K562 (cell line): Measurements from ENCODE around the gene OPCML. TPM values are rescaled to one million over a fixed set of nuclear protein-coding genes. Genes with fewer than 3 reads are reported as not detected.

Source experiments
- ATAC-seq: fragments of 200-7000 bp; cut with Tn5 transposase; 3 replicates; pipeline ENCODE4 v1.9.1; 2020; ENCODE audit warnings: moderate library complexity
- BruUV-seq: library from RNA; stranded (reverse); fragments of 400-500 nt; replicated peaks from 2 replicates; lab custom pipeline; 2021; lab: Mats Ljungman, UMichigan
- CTCF ChIA-PET: fragments of 300-600 bp; formaldehyde crosslinking; extraction: SDS; loops from one replicate; lab custom pipeline; 2021; ENCODE audit warnings: low intra/inter-chr PET ratio; lab: Yijun Ruan, JAX
- POLR2A ChIA-PET: fragments of 300-600, 350-650 bp; sonication (Branson Sonifier 250); formaldehyde crosslinking; extraction: SDS; loops from one replicate; lab custom pipeline; 2021; ENCODE audit warnings: antibody characterized with exemption, inconsistent platforms; lab: Yijun Ruan, JAX
- DNase-seq, 4 experiments: peaks; one replicate each; pipeline versions ENCODE4 v3.0.0 to v3.0.0-alpha.2; 2011 to 2018; ENCODE audit warnings: low spot score in 3 of 4, mixed read lengths in 3 of 4; ENCODE audit errors: extremely low read depth in 1 of 4
- FAIRE-seq: peaks from 2 replicates; lab custom pipeline; 2011; peaks lifted over from hg19 to GRCh38; lab: Jason Lieb, UNC
- H2AFZ ChIP-seq: 2 replicates; pipeline ENCODE4 v1.6.0; 2011; ENCODE audit warnings: low read depth, low read length, control low read depth, inconsistent platforms
- H3K27ac ChIP-seq: fragments of 200-600 bp; 3 replicates; pipeline ENCODE4 v1.8.0; 2011; ENCODE audit warnings: low read depth, mild to moderate bottlenecking, control low read depth, inconsistent platforms, low read length, moderate library complexity, mixed read lengths; ENCODE audit errors: extremely low read depth
- H3K27me3 ChIP-seq, 2 experiments: fragments of 300-600 bp in 1 of 2; 2 replicates in 1 of 2; 3 replicates in 1 of 2; pipeline versions ENCODE4 v1.6.0 to v1.8.0; 2011; ENCODE audit warnings: inconsistent platforms in 2 of 2, low read length in 2 of 2, mild to moderate bottlenecking in 1 of 2, mixed read lengths in 1 of 2, moderate library complexity in 1 of 2; ENCODE audit not compliant: control insufficient read depth in 2 of 2, insufficient read depth in 2 of 2
- H3K36me3 ChIP-seq: fragments of 300-600 bp; 3 replicates; pipeline ENCODE4 v1.8.0; 2011; ENCODE audit warnings: mild to moderate bottlenecking, low read length, inconsistent platforms; ENCODE audit not compliant: control insufficient read depth, insufficient read depth
- H3K4me1 ChIP-seq, 2 experiments: fragments of 200-600 bp in 1 of 2; replicated peaks in 1 of 2; 2 replicates in 1 of 2; 3 replicates in 1 of 2; pipeline versions ENCODE4 v1.5.1 to v1.8.0; 2011; ENCODE audit warnings: inconsistent platforms in 2 of 2, low read length in 2 of 2, mild to moderate bottlenecking in 1 of 2, mixed read lengths in 1 of 2, moderate library complexity in 1 of 2; ENCODE audit not compliant: control insufficient read depth in 2 of 2, insufficient read depth in 2 of 2
- H3K4me2 ChIP-seq: 2 replicates; pipeline ENCODE4 v1.6.1; 2011; ENCODE audit warnings: low read length, control low read depth, inconsistent platforms, mixed read lengths; ENCODE audit not compliant: insufficient read depth
- H3K4me3 ChIP-seq: fragments of 200-600 bp; sonication (generic), shearing (Covaris generic); 2 replicates; pipeline ENCODE4 v1.5.1; 2016; ENCODE audit warnings: control low read depth, inconsistent platforms
- H3K79me2 ChIP-seq: fragments of 200-600 bp; 3 replicates; pipeline ENCODE4 v1.8.0; 2011; ENCODE audit warnings: low read length, inconsistent platforms; ENCODE audit not compliant: control insufficient read depth, insufficient read depth
- H3K9ac ChIP-seq, 2 experiments: 2 replicates each; pipeline versions ENCODE4 v1.6.0 to v1.6.1; 2011; ENCODE audit warnings: low read depth in 2 of 2, low read length in 2 of 2, control low read depth in 1 of 2, inconsistent platforms in 1 of 2, mild to moderate bottlenecking in 1 of 2, mixed read lengths in 1 of 2; ENCODE audit not compliant: insufficient read depth in 1 of 2
- H3K9me1 ChIP-seq: one replicate; pipeline ENCODE4 v1.6.0; 2011; ENCODE audit warnings: inconsistent platforms, mild to moderate bottlenecking, low read length, moderate library complexity; ENCODE audit not compliant: control insufficient read depth, insufficient read depth
- H3K9me3 ChIP-seq: replicated peaks from 2 replicates; pipeline ENCODE4 v1.5.1; 2011; ENCODE audit warnings: low read depth, low read length, inconsistent platforms; ENCODE audit not compliant: control insufficient read depth, insufficient read depth
- H4K20me1 ChIP-seq: replicated peaks from 2 replicates; pipeline ENCODE4 v1.6.1; 2011; ENCODE audit warnings: low read length, inconsistent platforms, mixed read lengths; ENCODE audit not compliant: control insufficient read depth, insufficient read depth
- CBFB ChIP-seq: sonication (generic); formaldehyde crosslinking; IDR thresholded peaks from 2 replicates; pipeline ENCODE4 v1.4.0; 2020; ENCODE audit warnings: mild to moderate bottlenecking, missing genetic modification reagents
- ESRRA ChIP-seq: fragments of 450-650 bp; IDR thresholded peaks from 2 replicates; pipeline ENCODE4 v1.6.1; 2014; ENCODE audit warnings: low read depth, mild to moderate bottlenecking, moderate library complexity, borderline replicate concordance
- HNRNPH1 ChIP-seq: fragments of 200-400 bp; formaldehyde crosslinking; optimal IDR thresholded peaks from 2 replicates; pipeline ENCODE3; 2017; ENCODE audit warnings: low read depth, mild to moderate bottlenecking, low read length, moderate library complexity
- POLR2AphosphoS5 ChIP-seq: IDR thresholded peaks from 2 replicates; pipeline ENCODE4 v1.6.1; 2011; ENCODE audit warnings: mild to moderate bottlenecking, low read depth, low read length, moderate library complexity; ENCODE audit not compliant: control insufficient read depth, insufficient read depth
- SMAD1 ChIP-seq: fragments of 150-350 bp; IDR thresholded peaks from 2 replicates; pipeline ENCODE4 v1.6.1; 2014; ENCODE audit warnings: low read length, low read depth; ENCODE audit not compliant: partially characterized antibody
- TAF1 ChIP-seq: IDR thresholded peaks from 2 replicates; pipeline ENCODE4 v1.6.1; 2011; ENCODE audit warnings: mild to moderate bottlenecking, low read length, moderate library complexity; ENCODE audit not compliant: insufficient read depth, control insufficient read depth, severe bottlenecking; ENCODE audit errors: extremely low read depth
- U2AF1 ChIP-seq: fragments of 200-400 bp; formaldehyde crosslinking; optimal IDR thresholded peaks from 2 replicates; pipeline ENCODE3; 2017; ENCODE audit warnings: mild to moderate bottlenecking, low read depth, low read length, moderate library complexity
- ZNF274 ChIP-seq: IDR thresholded peaks from 2 replicates; pipeline ENCODE4 v1.6.1; 2011; ENCODE audit warnings: low read depth, mild to moderate bottlenecking, low read length, moderate library complexity, borderline replicate concordance
- ZNF408 ChIP-seq: fragments of 250-450 bp; sonication (Bioruptor Pico); IDR thresholded peaks from 2 replicates; pipeline ENCODE4 v1.4.0; 2020; ENCODE audit warnings: low read depth, mild to moderate bottlenecking, moderate library complexity
- WGBS: fragments of 100-300 bp; shearing (Covaris generic); methylation state at CpG from one replicate; pipeline ENCODE4 v1.1.6; 2016; ENCODE audit warnings: low coverage, mixed read lengths; ENCODE audit not compliant: insufficient coverage; ENCODE audit errors: missing lambda C conversion rate; 5-methylcytosine and 5-hydroxymethylcytosine counted together
- in situ Hi-C: fragments of 300-500 bp; cut with MboI; formaldehyde crosslinking; loops from 4 replicates; pipeline ENCODE4 v1.15.0; 2018; ENCODE audit warnings: inconsistent platforms, mixed read lengths
- intact Hi-C: fragments of 100-400 bp; cut with micrococcal nuclease; formaldehyde crosslinking; loops from 2 replicates; pipeline ENCODE4 v1.14.2; 2022
- polyA plus RNA-seq, 8 experiments: library from polyadenylated mRNA; depleted of rRNA in 4 of 8; stranded (reverse) in 5 of 8; unstranded in 3 of 8; fragments of >200 nt; fragmentation: Nextera tagmentation in 2 of 8; fragmentation: Illumina TruSeq in 1 of 8; extraction: Ambion mirVana in 2 of 8; extraction: Trizol in 1 of 8; gene quantifications; 2 replicates each; pipeline versions ENCODE4 v1.2.1 to v1.2.3, GENCODE V29; 2011 to 2014; ENCODE audit warnings: inconsistent platforms in 1 of 8, missing spikeins in 1 of 8
- total RNA-seq, 7 experiments: library from RNA; depleted of rRNA in 6 of 7; stranded (reverse); fragments of >200 nt in 6 of 7; fragmentation: Illumina TruSeq in 2 of 7; extraction: Trizol in 2 of 7; gene quantifications; 2 replicates each; pipeline versions ENCODE4 v1.2.1 to v1.2.3, GENCODE V29; 2011 to 2021; ENCODE audit warnings: low replicate concordance in 1 of 7
- TF ChIP-seq, protein P1 (sequence below): sonication (generic); formaldehyde crosslinking; IDR thresholded peaks from 2 replicates; pipeline ENCODE4 v1.8.1; 2023; ENCODE audit warnings: mild to moderate bottlenecking, missing genetic modification reagents, moderate library complexity
- TF ChIP-seq, protein P2 (sequence below): fragments of 450-650 bp; IDR thresholded peaks from 2 replicates; pipeline ENCODE4 v1.6.1; 2017; ENCODE audit warnings: antibody characterized with exemption
- TF ChIP-seq, protein P3 (sequence below): IDR thresholded peaks from 3 replicates; pipeline ENCODE4 v1.6.1; 2011; ENCODE audit warnings: borderline replicate concordance, mild to moderate bottlenecking, moderate library complexity; ENCODE audit not compliant: insufficient read length; ENCODE audit errors: extremely low read depth
- TF ChIP-seq, protein P4 (sequence below): fragments of 450-650 bp; formaldehyde crosslinking; IDR thresholded peaks from 2 replicates; pipeline ENCODE4 v1.4.0; 2020; ENCODE audit warnings: mild to moderate bottlenecking, moderate library complexity

OPCML gene
- total and polyA plus RNA-seq, 9 of the 15 experiments (the other 6 are each of a cell fraction or from before 2014, with no cell fraction given): not detected

DNA sequence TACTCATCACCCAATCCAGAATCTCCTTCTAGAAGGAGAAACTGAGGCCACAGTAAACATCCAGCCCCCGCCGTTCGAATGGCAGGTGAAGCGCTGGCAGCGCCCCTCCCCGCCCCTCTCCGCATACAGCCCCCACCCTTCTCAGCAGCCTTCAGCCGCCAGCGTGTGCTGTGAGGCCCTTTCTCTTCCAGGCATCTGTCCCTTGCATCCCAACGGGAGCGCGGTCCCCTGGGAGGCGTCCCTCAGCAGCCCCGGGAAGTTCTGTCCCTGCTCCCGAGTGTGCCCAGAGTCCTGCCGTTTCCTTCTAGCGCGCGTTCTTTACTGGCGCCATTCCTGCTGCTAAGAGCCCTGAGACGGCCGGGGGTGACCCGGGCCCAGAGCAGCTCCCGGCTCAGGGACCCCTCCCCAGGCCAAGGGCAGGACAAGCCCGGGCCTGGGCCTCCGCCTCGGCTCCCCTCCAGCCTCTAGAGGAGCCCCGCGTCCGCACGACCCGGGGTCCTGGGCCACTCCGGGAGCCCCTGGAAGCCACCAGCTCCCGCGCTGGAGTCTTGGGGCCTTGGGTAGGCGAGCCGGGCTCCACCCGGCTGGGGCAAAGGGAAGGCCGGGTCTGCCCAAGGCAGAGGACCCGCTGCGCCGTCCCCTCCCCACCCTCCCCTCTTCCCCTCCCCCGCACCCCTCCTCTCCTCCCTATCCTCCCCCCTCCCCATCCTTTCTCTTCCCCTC lies 450.4 kb downstream of the OPCML start:
- Histone ChIP-seq H2AFZ (no peak overlapping the region), H3K9me1 (no peaks in the 10 kb centered on the region), H3K9ac (no peak overlapping the region), H3K4me2 (no peak overlapping the region), H3K36me3 (no peaks in the 10 kb centered on the region), H3K4me1 (peaks cover 0 to 9% of the 10 kb centered on the region in 2 experiments; a peak in 2 of 5 replicates), H4K20me1 (no peaks in the 10 kb centered on the region), H3K9me3 (no peaks in the 10 kb centered on the region), H3K27ac (no peak overlapping the region), H3K4me3 (no peak overlapping the region), H3K27me3 (no peaks in the 10 kb centered on the region), H3K79me2 (no peaks in the 10 kb centered on the region)
- POLR2A ChIA-PET: interaction anchor here (0.7 kb wide), 1 partner anchor 12 kb away, joined by 3 read pairs; no protein-coding TSS in a partner anchor
- ATAC-seq: no peak
- in situ Hi-C loops (no loop called here), intact Hi-C loops (loop anchor here (5.0 kb wide), 1 partner anchor 740 kb away; no protein-coding TSS in a partner anchor)
- no peak for DNase-seq
- CTCF ChIA-PET: interaction anchor here (1.2 kb wide), 1 partner anchor 76 kb away, joined by 3 read pairs; no protein-coding TSS in a partner anchor
- WGBS: 18% methylated on average over 16 of the region's 43 CpGs
- no peak for FAIRE-seq
- no TSS peak for BruUV-seq
- TF ChIP-seq TAF1: no peak
- TF ChIP-seq, protein P1, sequence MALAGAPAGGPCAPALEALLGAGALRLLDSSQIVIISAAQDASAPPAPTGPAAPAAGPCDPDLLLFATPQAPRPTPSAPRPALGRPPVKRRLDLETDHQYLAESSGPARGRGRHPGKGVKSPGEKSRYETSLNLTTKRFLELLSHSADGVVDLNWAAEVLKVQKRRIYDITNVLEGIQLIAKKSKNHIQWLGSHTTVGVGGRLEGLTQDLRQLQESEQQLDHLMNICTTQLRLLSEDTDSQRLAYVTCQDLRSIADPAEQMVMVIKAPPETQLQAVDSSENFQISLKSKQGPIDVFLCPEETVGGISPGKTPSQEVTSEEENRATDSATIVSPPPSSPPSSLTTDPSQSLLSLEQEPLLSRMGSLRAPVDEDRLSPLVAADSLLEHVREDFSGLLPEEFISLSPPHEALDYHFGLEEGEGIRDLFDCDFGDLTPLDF: no peak
- TF ChIP-seq, protein P2, sequence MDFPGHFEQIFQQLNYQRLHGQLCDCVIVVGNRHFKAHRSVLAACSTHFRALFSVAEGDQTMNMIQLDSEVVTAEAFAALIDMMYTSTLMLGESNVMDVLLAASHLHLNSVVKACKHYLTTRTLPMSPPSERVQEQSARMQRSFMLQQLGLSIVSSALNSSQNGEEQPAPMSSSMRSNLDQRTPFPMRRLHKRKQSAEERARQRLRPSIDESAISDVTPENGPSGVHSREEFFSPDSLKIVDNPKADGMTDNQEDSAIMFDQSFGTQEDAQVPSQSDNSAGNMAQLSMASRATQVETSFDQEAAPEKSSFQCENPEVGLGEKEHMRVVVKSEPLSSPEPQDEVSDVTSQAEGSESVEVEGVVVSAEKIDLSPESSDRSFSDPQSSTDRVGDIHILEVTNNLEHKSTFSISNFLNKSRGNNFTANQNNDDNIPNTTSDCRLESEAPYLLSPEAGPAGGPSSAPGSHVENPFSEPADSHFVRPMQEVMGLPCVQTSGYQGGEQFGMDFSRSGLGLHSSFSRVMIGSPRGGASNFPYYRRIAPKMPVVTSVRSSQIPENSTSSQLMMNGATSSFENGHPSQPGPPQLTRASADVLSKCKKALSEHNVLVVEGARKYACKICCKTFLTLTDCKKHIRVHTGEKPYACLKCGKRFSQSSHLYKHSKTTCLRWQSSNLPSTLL: no peak
- TF ChIP-seq ZNF408 (CRISPR knock-in tag): no peak
- TF ChIP-seq HNRNPH1: no peak
- no peak for TF ChIP-seq U2AF1
- TF ChIP-seq ZNF274: no peak
- TF ChIP-seq, protein P3, sequence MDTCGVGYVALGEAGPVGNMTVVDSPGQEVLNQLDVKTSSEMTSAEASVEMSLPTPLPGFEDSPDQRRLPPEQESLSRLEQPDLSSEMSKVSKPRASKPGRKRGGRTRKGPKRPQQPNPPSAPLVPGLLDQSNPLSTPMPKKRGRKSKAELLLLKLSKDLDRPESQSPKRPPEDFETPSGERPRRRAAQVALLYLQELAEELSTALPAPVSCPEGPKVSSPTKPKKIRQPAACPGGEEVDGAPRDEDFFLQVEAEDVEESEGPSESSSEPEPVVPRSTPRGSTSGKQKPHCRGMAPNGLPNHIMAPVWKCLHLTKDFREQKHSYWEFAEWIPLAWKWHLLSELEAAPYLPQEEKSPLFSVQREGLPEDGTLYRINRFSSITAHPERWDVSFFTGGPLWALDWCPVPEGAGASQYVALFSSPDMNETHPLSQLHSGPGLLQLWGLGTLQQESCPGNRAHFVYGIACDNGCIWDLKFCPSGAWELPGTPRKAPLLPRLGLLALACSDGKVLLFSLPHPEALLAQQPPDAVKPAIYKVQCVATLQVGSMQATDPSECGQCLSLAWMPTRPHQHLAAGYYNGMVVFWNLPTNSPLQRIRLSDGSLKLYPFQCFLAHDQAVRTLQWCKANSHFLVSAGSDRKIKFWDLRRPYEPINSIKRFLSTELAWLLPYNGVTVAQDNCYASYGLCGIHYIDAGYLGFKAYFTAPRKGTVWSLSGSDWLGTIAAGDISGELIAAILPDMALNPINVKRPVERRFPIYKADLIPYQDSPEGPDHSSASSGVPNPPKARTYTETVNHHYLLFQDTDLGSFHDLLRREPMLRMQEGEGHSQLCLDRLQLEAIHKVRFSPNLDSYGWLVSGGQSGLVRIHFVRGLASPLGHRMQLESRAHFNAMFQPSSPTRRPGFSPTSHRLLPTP: no peak
- TF ChIP-seq SMAD1: no peak
- no peak for TF ChIP-seq ESRRA
- TF ChIP-seq CBFB (CRISPR knock-in tag): no peak
- TF ChIP-seq POLR2AphosphoS5: no peak
- TF ChIP-seq, protein P4, sequence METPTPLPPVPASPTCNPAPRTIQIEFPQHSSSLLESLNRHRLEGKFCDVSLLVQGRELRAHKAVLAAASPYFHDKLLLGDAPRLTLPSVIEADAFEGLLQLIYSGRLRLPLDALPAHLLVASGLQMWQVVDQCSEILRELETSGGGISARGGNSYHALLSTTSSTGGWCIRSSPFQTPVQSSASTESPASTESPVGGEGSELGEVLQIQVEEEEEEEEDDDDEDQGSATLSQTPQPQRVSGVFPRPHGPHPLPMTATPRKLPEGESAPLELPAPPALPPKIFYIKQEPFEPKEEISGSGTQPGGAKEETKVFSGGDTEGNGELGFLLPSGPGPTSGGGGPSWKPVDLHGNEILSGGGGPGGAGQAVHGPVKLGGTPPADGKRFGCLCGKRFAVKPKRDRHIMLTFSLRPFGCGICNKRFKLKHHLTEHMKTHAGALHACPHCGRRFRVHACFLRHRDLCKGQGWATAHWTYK (CRISPR knock-in tag): no peak
